DMS53 (cell line): Measurements from ENCODE around the gene KDELR3.
A peak's percentile ranks its signal among the peaks of the same experiment; 100 is the strongest.
"Not testable (repeated sequence)": the region's sequence is repeated elsewhere in the genome, so short reads cannot be mapped to it uniquely, and the experiment has no call there.

Experiments
- DNase-seq: peaks from one replicate; lab custom pipeline; 2025; lab: John Stamatoyannopoulos, UW

KDELR3 gene

DNA sequence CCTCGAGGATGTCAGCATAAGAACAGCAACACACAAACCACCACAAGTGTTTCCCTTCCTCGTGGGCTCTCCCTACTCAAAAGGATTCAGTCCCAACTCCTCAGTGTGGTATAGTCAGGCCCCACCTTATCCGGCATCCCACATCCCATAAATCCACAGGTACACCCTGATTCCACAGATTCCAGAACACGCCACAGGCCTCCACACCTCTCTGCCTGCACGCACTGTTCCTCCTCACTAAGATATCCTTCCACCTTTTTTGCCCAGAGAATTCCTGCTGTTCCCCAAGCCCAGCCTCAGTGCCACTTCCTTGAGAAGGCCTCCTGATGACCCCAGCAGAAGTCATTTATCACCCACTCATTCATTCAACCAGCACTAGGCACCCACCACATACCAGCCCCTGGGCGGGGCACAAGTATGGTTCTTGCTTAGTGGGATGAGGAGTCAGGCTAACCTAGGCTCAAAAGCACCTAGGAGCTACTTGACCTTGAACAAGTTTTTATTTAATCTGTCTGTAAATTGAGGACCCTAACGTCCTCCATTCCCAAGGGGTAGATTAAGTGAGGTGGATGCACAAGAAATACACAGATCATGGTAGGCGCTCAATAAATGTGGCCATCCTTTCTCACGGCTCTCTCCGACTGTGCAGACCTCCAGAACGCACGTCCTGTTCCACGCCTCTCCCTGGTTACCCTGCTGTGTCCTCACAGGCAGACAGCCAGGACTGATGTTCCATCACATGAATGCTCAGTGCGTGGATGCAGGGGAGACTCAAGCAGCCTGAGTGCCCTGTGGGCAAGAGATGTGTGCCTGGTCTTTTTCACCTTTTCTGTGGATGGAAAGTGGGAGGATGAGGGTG lies 10.8 kb upstream of the KDELR3 start:
- DNase-seq, result no peak

DNA sequence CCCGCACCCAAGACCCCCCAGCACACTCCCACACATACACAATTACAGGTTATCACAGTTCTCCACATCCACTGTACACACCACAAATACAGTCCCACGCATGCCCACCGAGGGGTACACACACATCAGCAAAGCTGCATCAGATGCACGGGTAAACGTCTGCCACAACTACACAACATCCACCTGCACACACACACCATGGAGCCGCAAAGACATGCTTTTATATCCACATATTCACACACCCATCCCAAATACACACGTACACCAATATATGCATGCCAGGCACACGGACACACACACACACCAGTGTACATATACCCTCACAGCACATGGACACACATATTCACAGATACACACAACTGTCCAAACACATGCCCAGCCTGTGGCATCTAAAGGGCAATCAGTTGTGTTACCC lies 7.5 kb upstream of the KDELR3 start:
- DNase-seq, result no peak

DNA sequence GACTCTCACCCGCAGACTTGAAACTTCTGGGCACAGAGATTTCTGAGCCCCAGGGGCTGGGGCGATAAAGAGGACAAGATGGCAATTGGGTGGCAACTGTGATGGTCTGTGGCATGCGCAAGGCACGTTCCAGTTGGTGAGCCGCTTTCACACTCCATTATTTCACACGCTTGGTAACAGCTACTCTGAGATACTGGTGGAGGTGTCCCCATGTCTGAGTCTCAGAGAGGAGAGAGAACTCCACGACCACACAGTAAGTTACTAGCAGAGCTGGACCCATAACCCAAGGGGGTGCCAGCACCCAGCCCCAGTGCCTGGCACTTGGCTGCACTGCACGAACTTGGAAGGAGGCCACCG lies 6.9 kb upstream of the KDELR3 start:
- DNase-seq, result peak; percentile 46

DNA sequence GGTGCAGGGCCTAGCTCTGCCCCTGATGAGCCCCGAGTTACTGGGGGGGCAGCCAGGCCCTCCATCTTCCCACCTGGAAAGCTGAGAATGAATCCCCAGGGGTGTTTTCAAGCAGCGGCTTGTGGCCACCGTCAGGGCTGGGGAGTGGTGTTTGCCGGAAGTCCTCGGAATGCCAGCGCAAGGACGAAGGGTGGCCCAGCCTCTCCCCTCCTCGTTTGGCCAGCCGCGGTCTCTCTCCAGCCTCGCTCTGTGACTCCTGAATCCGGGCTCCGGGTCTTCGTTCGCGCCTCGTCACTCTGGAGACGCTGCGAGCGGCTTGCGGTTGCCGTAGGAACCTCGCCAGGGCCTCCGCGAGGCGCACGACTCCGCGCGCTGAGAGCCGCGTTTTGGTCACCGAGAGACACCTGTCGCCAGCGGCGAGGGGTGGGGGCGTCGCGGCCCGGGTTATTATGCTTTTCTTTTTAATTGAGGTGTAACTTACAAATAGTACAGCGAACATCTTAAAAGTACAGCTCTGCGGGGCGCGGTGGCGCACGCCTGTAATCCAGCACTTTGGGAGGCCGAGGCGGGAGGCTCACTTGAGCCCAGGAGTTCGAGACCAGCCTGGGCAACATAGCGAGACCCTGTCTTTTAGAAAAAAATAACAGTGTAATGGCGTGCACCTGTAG lies 6.3 kb upstream of the KDELR3 start:
- peak; percentile 95 for DNase-seq

DNA sequence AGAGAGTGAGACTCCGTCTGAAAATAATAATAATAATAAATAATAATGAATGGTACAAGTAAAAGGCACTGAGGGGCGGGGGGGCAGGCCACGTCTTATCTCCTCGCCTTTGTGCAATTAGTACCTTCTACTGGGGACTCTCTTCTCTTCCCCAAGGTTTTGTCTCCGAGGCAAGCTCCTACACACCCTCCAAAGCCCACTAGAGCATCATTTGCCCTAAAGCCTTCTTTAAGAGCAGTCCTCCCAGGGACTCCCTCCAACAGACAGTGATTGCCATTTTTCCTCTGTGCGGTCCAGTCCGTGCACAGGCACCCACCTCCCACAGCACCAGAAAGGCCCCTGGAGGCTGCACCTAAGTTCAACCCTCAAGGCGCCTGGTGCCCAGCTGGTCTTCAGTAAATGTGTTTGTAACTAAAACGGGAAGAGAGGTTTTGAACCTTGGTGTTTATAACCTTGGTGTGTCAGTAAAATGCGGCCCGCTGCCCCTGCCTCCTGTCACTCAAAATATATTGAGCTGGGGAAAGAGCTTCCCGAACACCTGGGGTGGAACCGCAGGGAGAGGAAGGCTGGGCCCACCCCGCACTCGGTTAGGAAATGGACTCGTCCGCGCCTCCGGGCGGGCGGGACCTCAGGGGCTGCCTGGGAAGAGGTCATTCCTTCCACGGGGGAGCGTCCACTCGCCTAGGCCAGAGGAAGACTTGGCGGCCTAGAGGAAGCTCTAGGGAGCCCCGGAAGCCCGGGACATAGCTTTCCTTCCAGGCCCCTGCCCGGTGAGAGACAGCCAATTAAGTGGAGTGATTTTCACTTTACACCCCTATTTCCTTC lies 4.7 kb upstream of the KDELR3 start:
- DNase-seq, result no peak

DNA sequence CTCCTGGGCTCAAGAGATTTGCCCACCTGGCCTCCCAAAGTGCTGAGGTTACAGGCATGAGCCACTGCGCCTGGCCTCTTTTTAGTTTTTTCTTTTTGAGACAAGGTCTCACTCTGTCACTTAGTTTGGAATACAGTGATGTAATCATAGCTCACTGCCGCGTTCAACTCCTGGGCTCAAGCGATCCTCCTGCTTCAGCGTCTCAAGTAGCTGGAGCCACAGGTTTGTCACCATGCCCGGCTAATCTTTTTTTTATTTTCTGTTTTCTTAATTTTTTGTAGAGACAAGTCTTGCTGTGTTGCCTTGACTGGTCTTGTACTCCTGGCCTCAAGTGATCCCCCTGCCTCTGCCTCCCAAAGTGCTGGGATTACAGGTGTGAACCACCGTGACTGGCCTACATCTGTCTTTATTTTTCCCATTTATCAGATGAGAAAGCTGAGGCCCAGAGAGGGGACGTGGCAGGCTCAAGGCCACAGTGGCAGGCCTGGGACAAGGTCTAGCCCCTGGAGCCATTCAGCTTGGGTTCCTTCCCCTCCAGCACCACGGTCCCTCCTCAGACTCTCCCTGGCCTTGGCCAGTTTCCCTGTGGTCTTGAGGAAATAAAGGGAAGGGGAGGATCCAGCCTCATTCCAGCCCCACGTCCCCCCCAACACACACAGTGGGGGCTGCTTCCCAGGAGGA lies 2.8 kb upstream of the KDELR3 start:
- DNase-seq, result no peak

DNA sequence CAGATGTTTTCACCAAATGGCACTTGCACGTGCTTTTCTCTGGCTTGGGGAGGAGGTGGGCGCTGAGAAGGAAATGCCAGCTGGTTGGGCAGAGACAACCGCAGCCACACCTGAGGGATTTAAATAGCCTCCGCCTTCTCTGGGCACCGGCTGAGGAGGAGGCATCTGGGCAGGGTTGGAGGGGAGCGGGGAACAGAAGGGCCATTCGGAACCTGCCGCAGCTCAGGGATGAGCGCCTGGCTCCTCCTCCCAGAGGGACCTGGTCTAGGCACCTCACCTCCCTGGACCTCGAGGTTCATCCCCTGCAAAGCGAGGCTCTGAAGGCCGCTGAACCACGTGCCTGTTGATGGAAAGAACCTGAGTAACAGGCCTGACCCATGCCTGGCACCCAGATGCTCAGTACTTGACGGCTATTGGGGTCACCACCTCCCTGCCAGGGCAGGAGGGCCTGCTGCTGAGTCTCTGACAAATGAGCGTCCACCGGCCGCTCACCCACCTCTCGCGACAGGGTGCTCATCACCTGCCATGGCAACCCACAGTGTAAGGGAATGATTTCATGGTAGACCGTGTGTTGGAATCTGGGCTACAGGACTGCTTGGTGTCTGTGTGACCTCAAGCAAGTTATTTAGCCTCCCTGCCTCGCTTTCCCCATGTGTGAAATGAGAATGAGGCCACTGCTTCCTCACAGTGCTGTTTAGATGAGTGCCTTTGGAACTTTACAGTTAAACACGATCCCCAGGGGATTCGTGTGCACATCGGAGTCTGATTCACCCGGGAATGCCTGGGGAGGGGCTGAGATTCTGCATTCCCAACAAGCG lies 2.0 kb upstream of the KDELR3 start:
- peak; percentile 17 for DNase-seq

DNA sequence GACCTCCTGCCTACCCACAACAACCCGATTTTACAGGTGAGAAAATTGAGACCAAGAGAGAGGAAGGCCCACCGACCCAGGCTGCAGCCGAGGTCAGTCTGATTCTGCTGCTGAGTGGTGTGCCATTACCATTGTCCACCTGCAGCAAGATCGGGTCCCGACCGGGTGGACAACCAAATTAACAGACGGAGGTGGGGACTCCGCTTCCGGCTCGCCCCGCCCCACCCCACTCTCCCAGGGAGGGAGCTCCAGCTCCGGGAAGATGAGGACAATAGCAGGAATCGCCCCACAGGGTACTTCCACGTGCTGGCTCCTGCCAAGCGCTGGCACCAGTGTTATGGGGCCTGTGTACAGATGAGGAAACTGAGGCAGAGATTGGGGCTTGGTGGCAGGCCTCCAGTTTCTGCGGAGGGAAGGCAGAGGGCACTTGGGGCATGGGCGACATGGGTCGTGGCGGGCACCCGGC lies 425 bp upstream of the KDELR3 start:
- DNase-seq, result peak; percentile 48

DNA sequence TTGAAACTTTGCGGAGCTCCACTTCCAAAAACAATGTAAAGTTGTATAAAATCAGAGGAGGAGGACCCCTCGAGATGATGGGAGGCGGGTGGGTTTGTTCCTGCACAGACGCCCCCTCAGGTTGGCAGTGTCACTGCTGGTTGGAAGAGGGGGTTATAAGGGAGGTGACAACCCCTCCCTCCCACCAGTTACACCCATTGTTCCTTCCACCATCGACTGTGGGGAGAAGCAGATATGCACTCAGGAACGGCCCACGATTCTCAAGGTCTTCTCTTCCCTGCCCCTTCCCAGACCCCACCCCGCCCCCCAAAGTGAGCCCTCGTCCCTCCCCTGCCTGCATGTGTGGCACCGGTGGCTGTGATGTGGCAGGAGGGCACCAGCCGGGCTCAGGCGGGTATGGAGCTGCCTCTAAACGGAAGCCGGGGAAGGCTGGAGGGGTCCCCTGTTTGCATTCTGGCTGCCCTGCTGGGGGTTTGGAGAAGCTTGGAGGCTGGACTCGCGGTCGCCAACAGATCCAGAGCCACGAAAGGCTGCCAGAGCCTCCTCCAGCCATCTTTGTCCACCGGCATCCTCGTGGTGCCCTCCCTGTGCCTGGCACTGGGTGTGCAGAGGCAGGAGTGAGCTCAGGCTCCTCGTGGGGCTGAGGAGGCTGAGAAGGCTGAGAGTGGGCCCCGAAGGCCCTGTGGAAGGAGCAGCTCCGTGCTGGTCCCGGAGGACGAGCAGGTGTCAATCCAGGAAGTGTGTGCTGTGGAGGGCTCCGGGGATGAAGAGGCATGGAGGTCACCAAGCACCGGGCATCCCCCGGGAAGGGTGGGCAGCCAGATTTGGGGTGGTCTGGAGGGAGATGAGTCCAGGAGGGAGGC lies 778 bp downstream of the KDELR3 start:
- no peak for DNase-seq

DNA sequence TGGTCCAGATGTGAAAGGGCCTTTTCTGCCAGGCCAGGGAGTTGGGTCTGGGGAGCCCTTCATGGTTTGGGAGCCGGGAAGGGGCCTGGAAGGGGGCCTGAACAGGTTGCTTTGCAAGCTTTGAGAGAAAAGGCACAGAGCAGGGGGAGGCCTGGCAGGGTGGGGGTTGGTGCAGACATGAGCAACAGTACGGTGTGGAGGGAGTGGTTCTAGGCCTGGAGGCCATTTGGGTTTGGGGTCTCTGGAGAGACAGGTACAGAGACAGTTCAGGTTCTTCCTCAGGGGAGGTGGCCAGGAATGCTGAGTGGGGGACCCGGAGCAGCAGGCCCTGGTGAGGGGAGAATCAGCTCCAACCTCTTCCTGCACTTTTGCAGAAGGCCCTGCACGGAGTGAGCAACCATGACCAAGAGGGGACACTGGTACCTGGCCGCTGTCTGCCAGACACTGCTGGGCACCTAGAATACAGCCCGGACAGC lies 1.4 kb downstream of the KDELR3 start:
- DNase-seq, result no peak

DNA sequence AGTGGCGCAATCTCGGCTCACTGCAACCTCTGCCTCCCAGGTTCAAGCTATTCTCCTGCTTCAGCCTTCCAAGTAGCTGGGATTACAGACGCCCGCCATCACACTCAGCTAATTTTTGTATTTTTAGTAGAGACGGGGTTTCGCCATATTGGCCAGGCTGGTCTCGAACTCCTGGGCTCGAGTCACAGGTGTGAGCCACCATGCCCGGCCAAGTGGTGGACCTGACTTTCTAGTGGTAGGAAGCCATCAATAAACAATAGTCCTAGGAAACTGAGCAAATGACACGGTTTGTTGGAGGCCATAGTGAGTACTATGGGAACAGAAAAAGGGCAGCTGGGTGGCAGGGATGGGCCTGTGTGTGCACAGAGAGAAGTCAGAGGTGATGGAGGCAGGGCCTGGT lies 2.3 kb downstream of the KDELR3 start:
- DNase-seq, result not testable (repeated sequence)

DNA sequence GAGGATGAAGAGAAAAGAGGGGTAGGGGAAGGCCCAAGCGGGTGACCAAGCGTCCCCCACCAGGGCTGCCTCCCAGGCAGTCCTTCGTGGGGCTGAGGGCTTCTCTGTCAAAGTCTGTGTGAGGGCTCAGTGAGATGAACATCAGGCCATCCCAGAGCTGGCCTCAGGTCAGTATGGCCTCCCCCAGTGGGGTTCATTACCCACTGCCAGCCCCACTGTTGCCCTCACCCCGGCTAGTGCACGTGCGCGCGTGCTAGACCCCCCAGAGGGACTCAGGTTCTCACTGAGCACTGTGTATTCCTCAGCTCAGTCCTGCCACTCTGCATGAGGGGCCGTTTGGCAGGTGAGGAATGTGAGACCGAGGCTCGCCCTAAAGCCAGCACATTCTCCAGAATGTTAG lies 3.3 kb downstream of the KDELR3 start:
- DNase-seq, result no peak

DNA sequence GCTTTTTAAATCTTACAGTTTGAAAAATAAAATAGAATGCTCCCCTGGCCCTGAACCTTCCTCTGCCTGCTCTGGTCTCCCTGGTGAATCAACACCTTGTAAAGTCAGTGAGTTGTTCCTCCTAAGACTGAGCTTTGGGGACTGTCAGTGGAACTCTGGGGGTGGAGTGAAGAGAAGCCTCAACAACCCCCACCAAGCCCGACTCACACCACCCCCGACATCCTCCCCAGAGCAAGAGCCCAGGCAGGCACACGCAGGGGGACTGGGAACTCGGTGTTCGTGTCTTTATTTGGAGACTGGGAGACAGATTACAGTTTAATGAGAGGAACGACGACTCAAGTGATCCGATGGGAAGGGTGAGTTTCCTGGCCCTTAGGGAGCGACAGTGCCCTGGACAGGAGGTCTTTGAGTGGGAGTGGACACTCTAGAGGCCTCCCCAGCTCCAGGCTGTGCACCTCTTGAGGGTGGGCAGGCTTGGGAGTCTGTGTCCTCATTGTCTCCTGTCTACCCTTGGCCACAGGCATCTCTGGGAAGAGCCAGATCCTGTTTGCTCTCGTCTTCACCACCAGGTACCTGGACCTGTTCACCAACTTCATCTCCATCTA lies 6.2 kb downstream of the KDELR3 start:
- no peak for DNase-seq

DNA sequence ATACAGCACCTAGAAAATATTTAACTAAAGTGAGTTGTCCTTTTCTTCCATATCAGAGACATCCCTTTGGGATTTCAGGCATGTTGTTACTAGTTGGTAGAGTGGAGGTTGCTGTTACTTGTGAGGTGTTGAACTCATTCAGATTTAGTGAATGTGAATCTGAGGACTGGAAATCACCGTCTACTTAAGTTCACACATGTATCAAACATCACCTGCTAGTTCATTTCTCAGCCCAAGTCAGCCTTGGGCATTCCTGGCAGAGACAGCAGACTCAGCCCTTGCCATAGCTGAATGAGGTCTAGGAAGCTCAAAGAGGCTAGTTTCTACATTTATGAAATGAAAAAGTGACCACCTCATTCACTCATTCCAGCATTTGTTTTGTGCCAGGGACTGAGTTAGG lies 9.7 kb downstream of the KDELR3 start:
- DNase-seq, result no peak

DNA sequence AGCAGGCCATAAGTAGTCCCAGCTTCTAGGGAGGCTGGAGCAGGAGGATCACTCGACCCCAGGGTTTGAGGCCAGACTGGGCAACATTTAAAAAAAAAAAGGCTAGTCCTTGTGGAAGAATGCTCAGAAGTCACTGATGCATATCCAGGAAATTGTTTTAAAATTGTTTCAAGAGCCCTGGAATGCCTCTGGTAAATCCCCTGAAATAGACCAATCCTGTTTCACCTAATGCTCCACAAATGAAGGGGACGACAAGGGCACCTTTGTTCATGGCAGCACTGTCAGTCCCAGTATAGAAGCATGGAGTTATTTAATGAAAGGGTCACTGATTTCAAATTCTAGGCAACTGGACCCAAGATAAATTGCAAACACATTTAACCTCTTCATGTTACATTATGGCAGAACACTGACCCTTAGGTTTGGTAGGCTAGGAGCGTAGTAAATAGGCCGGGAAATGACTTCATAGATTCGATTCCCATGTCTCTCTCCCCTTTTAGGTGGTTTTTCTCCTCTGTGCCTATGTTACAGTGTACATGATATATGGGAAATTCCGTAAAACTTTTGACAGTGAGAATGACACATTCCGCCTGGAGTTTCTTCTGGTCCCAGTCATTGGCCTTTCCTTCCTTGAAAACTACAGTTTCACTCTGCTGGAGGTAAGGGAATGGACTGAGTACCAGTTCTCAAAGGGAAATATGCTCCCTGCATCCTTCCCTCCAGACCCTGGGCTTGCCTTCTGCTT lies 11.4 kb downstream of the KDELR3 start:
- DNase-seq, result no peak

DNA sequence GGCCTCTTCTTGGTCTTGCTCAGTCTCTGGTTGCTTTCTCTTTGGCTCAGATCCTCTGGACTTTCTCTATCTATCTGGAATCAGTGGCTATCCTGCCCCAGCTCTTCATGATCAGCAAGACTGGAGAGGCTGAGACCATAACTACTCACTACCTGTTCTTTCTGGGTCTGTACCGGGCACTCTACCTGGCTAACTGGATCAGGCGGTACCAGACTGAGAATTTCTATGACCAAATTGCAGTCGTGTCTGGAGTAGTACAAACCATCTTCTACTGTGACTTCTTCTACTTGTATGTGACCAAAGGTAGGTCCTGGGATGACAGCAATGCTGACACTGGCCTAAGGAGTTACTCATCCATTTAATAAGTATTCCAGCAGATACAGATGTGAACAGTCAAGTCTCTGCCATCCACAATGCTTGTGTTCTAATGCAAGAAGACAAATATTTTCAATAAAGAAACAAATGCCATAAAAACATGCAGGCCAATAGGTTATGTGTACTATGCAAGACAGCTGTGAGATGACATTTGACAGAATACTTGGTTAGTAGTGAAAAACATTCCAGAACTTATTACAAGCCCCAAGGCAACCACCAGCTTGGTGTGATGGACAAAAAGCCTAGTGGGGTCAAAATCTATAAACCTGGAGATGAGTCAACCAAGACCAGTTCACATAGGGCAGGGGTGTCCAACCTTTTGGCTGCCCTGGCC lies 13.4 kb downstream of the KDELR3 start:
- DNase-seq, result no peak

DNA sequence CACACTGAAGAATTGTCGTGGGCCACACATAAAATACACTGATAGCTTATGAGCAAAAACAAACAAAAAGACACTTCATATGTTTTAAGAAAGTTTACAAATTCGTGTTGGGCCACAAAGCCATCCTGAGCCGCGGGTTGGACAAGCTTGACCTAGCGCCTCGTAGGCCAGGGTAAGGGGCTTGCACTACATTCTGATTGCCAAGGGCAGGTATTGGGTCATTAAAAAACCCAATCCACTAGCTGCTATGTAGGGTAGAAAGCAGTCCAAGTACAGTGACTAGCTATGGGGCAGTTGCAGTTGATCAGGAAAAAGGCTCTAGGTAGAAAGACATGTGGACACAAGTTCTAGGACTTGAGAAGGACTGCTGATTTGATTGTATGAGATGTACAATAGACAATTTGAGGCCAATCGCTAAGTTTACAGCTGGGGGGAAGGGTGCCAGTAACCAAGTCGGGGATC lies 14.0 kb downstream of the KDELR3 start:
- no peak for DNase-seq

DNA sequence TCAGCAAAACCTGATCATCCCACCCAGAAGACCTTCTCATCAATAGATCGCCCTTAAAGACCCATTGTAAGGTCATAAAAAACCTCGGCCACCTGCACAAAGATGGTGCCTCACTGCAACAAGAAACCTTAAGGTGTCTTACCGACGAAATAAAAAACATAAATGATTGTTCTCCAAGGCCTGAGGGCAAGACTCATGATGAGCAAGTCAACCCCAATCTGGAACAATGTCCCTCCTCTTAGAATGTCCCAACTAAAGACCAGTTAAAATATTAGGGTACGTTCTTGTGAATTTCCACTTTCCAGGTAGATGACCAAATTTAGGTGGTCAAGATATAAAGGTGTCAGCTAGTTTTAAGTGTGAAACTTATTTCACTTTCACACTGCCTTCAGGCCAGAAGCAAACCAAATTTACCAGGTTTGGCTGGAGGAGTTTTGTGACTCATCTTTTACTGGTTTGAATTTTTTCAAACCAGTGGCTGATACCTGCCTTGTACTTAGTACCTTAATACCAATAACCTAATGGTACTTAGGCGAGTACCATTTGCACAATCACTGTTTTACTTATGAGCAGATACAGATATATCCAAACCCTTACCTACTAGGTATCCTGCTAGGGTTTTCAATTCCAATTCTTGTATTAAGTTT lies 14.9 kb downstream of the KDELR3 start:
- DNase-seq, result no peak
